Neural progenitor cell (in vitro differentiated cells): ENCODE data around the gene GTPBP6.

ENCODE experiments used
- CTCF ChIP-seq: fragments of 200-600 bp; sonication (generic); IDR thresholded peaks from 2 replicates; pipeline ENCODE4 v1.5.1; 2017; ENCODE audit warnings: antibody characterized with exemption, mild to moderate bottlenecking
- EZH2 ChIP-seq: fragments of 200-600 bp; sonication (generic); IDR thresholded peaks from 2 replicates; pipeline ENCODE4 v1.6.1; 2017; ENCODE audit warnings: antibody characterized with exemption, mild to moderate bottlenecking, moderate library complexity

- TF ChIP-seq CTCF (no peak), EZH2 (no peak)
These were observed 4.5 kb downstream of the GTPBP6 start for GRCh38 chrX:314049-314448.
